ENCODE data around the gene ALPK1.

GRCh38 chr4:112289407-112290253 lies 7.5 kb upstream of the ALPK1 start:
- TF ChIP-seq YY1 (IDR thresholded peaks at IDR 0.05; ENCODE audit: insufficient read depth, insufficient read length) (no peak), SUZ12 (IDR thresholded peaks at IDR 0.05; ENCODE audit: extremely low read depth, insufficient read depth, insufficient read length) (no peak)

All from NT2/D1 (cell line).